CD4-positive, alpha-beta memory T cell (primary cell): ENCODE data around the gene CDADC1. TPM values are rescaled to one million over a fixed set of nuclear protein-coding genes. Genes with fewer than 3 reads are reported as not detected.

Experiments
- CTCF ChIA-PET: fragments of 350-600 bp; sonication (Branson Sonifier 250); formaldehyde crosslinking; loops from one replicate; lab custom pipeline; 2021; ENCODE audit warnings: inconsistent platforms; ENCODE audit not compliant: partially characterized antibody; lab: Charles Lee
- POLR2A ChIA-PET: fragments of 350-600 bp; sonication (Branson Sonifier 250); formaldehyde crosslinking; loops from one replicate; lab custom pipeline; 2021; ENCODE audit not compliant: partially characterized antibody; lab: Charles Lee
- DNase-seq, 5 donors: peaks; one replicate each; pipeline versions ENCODE4 v3.0.0 to v3.0.0-alpha.2; 2020 to 2022; ENCODE audit warnings: mixed read lengths in 1 of 5
- H3K27ac ChIP-seq: one replicate; pipeline ENCODE4 v1.7.0; 2013; ENCODE audit warnings: low read depth, low read length
- H3K27me3 ChIP-seq: 2 replicates; pipeline ENCODE4 v1.7.0; 2013; ENCODE audit warnings: mild to moderate bottlenecking, low read length, moderate library complexity; ENCODE audit not compliant: insufficient read depth
- H3K36me3 ChIP-seq: 2 replicates; pipeline ENCODE4 v1.7.0; 2013; ENCODE audit warnings: mild to moderate bottlenecking, low read length, moderate library complexity; ENCODE audit not compliant: insufficient read depth
- H3K4me1 ChIP-seq: 2 replicates; pipeline ENCODE4 v1.7.0; 2013; ENCODE audit warnings: mild to moderate bottlenecking, low read length, moderate library complexity; ENCODE audit not compliant: insufficient read depth
- H3K4me3 ChIP-seq, 2 donors: one replicate each; pipeline ENCODE4 v1.7.0; 2013; ENCODE audit warnings: low read length in 2 of 2, mild to moderate bottlenecking in 1 of 2
- H3K9me3 ChIP-seq, 2 donors: one replicate each; pipeline ENCODE4 v1.7.0; 2013; ENCODE audit warnings: low read length in 2 of 2, control low read depth in 1 of 2; ENCODE audit not compliant: control insufficient read depth in 1 of 2
- H3K27ac Mint-ChIP-seq, 7 donors: one replicate each; pipeline ENCODE4 v1.8.0; 2020 to 2021; ENCODE audit warnings: mixed read lengths in 7 of 7, mild to moderate bottlenecking in 6 of 7, inconsistent platforms in 3 of 7, moderate library complexity in 3 of 7
- H3K27me3 Mint-ChIP-seq, 2 donors: one replicate each; pipeline ENCODE4 v1.8.0; 2020 to 2021; ENCODE audit warnings: mixed read lengths in 2 of 2
- H3K36me3 Mint-ChIP-seq, 2 donors: one replicate each; pipeline ENCODE4 v1.8.0; 2020 to 2021; ENCODE audit warnings: mixed read lengths in 2 of 2, inconsistent platforms in 1 of 2, mild to moderate bottlenecking in 1 of 2
- H3K4me1 Mint-ChIP-seq, 4 donors: one replicate each; pipeline ENCODE4 v1.8.0; 2020 to 2021; ENCODE audit warnings: mixed read lengths in 4 of 4, mild to moderate bottlenecking in 1 of 4
- H3K4me3 Mint-ChIP-seq, 8 donors: one replicate each; pipeline ENCODE4 v1.8.0; 2020 to 2021; ENCODE audit warnings: mixed read lengths in 8 of 8, mild to moderate bottlenecking in 7 of 8, moderate library complexity in 6 of 8, inconsistent platforms in 3 of 8
- H3K9me3 Mint-ChIP-seq, 8 donors: one replicate each; pipeline ENCODE4 v1.8.0; 2020 to 2021; ENCODE audit warnings: mixed read lengths in 8 of 8, mild to moderate bottlenecking in 5 of 8, inconsistent platforms in 3 of 8, moderate library complexity in 1 of 8
- intact Hi-C: fragments of 100-400 bp; cut with micrococcal nuclease; formaldehyde crosslinking; loops from one replicate; pipeline ENCODE4 v1.15.1; 2023
- polyA plus RNA-seq, 2 donors: library from polyadenylated mRNA; unstranded; fragments of 300-500 nt; fragmentation: Illumina TruSeq; gene quantifications; one replicate each; pipeline ENCODE4 v1.2.3, GENCODE V29; 2021
- total RNA-seq, 2 experiments: library from RNA; stranded (reverse); gene quantifications; one replicate each; pipeline ENCODE4 v1.2.3, GENCODE V29; 2021

CDADC1 gene
- total and polyA plus RNA-seq, 4 experiments from 2014 or later: 6.2 to 15.9 (median 12.4) TPM

GRCh38 chr13:49248622-49249002 lies 887 bp downstream of the CDADC1 start:
- Histone ChIP-seq H3K27ac (peak overlapping the region; percentile 89), H3K4me3 (peak overlapping the region; percentile 86 to 89), H3K4me1 (peaks cover 54% of the 10 kb centered on the region), H3K9me3 (no peaks in the 10 kb centered on the region), H3K27me3 (no peaks in the 10 kb centered on the region), H3K36me3 (peaks cover 3% of the 10 kb centered on the region)
- H3K4me3 Mint-ChIP-seq: peak overlapping the region; percentile 94 to 99 (median 97)
- POLR2A ChIA-PET: interaction anchor here (1.2 to 2.5 kb wide), 7 partner anchors 10 to 337 kb away, joined by 3 to 33 read pairs (median 7); partner anchors contain the start of genes CAB39L, FNDC3A, RCBTB1 and SETDB2
- H3K27me3 Mint-ChIP-seq: peaks cover 0 to 1% of the 10 kb centered on the region in 2 donors
- peaks cover 0 to 23% of the 10 kb centered on the region in 2 donors for H3K36me3 Mint-ChIP-seq
- DNase-seq: peak in 2 of 5 donors; percentile 23 to 25
- H3K27ac Mint-ChIP-seq: peak overlapping the region; percentile 95 to 99 (median 97)
- CTCF ChIA-PET: interaction anchor here (0.9 to 3.0 kb wide), 10 partner anchors 8 to 273 kb away, joined by 3 to 17 read pairs (median 7); partner anchors contain the start of genes CAB39L, FNDC3A and SETDB2
- peaks cover 28 to 58% (median 43%) of the 10 kb centered on the region in 4 donors for H3K4me1 Mint-ChIP-seq
- intact Hi-C loops: loop anchor here (2.0 to 5.0 kb wide), 4 partner anchors 32 to 544 kb away; partner anchors contain the start of genes KPNA3, PHF11 and RCBTB1
- peaks cover 0 to 2% (median 0%) of the 10 kb centered on the region in 8 donors for H3K9me3 Mint-ChIP-seq

DNA sequence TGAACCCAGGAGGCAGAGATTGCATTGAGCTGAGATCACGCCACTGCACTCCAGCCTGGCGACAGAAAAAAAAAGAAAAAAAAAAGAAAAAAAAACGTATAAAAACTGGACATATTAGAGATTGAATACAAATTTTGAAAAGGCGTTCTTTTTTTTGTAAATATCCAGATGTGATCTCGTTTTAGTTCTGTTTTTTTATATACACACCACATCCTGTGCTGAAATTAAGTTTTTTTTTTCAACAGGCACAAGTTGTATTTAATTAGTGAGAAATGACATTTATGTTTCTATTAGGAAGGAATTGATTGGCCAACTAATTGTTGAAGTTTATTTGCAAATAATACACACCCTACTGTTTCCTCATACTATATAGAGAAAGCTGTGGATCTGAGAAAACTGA lies 3.6 kb downstream of the CDADC1 start:
- ChIA-PET CTCF (interaction anchor here (1.0 to 1.8 kb wide), 3 partner anchors 10 to 36 kb away, joined by 3 to 7 read pairs (median 5); no protein-coding TSS in a partner anchor), POLR2A (no interaction called here)
- Histone ChIP-seq H3K27me3 (no peaks in the 10 kb centered on the region), H3K36me3 (peaks cover 8% of the 10 kb centered on the region), H3K27ac (no peak overlapping the region), H3K4me1 (peaks cover 62% of the 10 kb centered on the region), H3K9me3 (no peaks in the 10 kb centered on the region), H3K4me3 (no peak overlapping the region)
- H3K36me3 Mint-ChIP-seq: peaks cover 11 to 38% of the 10 kb centered on the region in 2 donors
- no peak overlapping the region for H3K4me3 Mint-ChIP-seq
- peaks cover 38 to 79% (median 59%) of the 10 kb centered on the region in 4 donors for H3K4me1 Mint-ChIP-seq
- DNase-seq: no peak
- intact Hi-C loops: no loop called here
- peaks cover 0 to 2% (median 0%) of the 10 kb centered on the region in 8 donors for H3K9me3 Mint-ChIP-seq
- peak overlapping the region in 2 of 7 donors; percentile 37 to 56 for H3K27ac Mint-ChIP-seq
- no peaks in the 10 kb centered on the region for H3K27me3 Mint-ChIP-seq

DNA sequence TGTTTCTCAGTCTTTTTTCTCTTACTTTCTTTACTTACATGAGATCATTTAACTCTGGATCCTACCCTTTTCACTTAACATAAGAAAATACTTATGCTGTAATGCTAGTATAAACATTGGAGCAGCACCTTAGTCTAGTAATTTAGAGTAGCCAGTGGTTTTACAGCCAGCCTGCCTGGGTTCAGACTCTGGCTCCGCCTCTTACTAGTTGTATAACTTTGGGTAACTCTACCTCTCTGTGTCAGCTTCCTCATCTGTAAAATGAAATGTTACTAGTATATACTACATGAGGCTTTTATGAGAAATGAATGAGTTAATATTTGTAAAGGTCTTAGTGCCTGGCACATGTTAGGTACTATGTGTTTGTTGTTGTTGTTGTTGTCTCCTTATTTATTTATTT lies 5.6 kb downstream of the CDADC1 start:
- Histone ChIP-seq H3K27me3 (no peaks in the 10 kb centered on the region), H3K4me1 (peaks cover 62% of the 10 kb centered on the region), H3K27ac (no peak overlapping the region), H3K36me3 (peaks cover 8% of the 10 kb centered on the region), H3K9me3 (no peaks in the 10 kb centered on the region), H3K4me3 (no peak overlapping the region)
- peak overlapping the region in 3 of 8 donors; percentile 1 to 19 (median 12) for H3K4me3 Mint-ChIP-seq
- H3K9me3 Mint-ChIP-seq: peaks cover 0 to 2% (median 0%) of the 10 kb centered on the region in 8 donors
- peaks cover 16 to 44% of the 10 kb centered on the region in 2 donors for H3K36me3 Mint-ChIP-seq
- peak overlapping the region in 6 of 7 donors; percentile 6 to 90 (median 64) for H3K27ac Mint-ChIP-seq
- intact Hi-C loops: no loop called here
- peaks cover 36 to 80% (median 57%) of the 10 kb centered on the region in 4 donors for H3K4me1 Mint-ChIP-seq
- ChIA-PET POLR2A (interaction anchor here (1.9 kb wide), 1 partner anchor 277 kb away, joined by 4 read pairs; the partner anchor contains the start of gene FNDC3A), CTCF (no interaction called here)
- no peak for DNase-seq
- H3K27me3 Mint-ChIP-seq: no peaks in the 10 kb centered on the region

DNA sequence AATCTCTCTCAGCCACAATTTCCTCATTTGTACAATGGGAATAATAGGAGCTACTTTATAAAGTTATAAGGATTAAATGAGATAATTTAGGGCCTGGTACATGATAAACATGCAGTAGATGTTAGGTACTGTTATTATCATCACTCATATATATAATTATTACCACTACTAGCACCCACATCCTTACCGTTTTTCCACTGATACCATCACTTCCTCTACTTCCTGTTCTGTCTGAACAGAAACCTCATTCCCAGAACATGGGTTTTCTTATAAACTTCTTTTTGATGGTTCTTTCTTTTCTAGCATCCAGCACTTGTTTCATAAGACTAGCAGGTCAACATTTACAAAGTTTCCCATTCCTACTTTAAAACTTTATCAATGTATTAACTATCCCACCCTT lies 6.3 kb downstream of the CDADC1 start:
- Histone ChIP-seq H3K27me3 (no peaks in the 10 kb centered on the region), H3K27ac (no peak overlapping the region), H3K4me3 (no peak overlapping the region), H3K36me3 (peaks cover 8% of the 10 kb centered on the region), H3K9me3 (no peaks in the 10 kb centered on the region), H3K4me1 (peaks cover 62% of the 10 kb centered on the region)
- ChIA-PET CTCF (no interaction called here), POLR2A (interaction anchor here (1.9 kb wide), 1 partner anchor 278 kb away, joined by 4 read pairs; the partner anchor contains the start of gene FNDC3A)
- H3K36me3 Mint-ChIP-seq: peaks cover 16 to 39% of the 10 kb centered on the region in 2 donors
- no peak for DNase-seq
- H3K27me3 Mint-ChIP-seq: no peaks in the 10 kb centered on the region
- H3K9me3 Mint-ChIP-seq: no peaks in the 10 kb centered on the region
- peaks cover 32 to 77% (median 54%) of the 10 kb centered on the region in 4 donors for H3K4me1 Mint-ChIP-seq
- peak overlapping the region; percentile 36 to 90 (median 77) for H3K27ac Mint-ChIP-seq
- intact Hi-C loops: no loop called here
- peak overlapping the region in 4 of 8 donors; percentile 7 to 50 (median 26) for H3K4me3 Mint-ChIP-seq

- Mint-ChIP-seq H3K27me3 (no peaks in the 10 kb centered on the region), H3K9me3 (no peaks in the 10 kb centered on the region), H3K4me3 (peak overlapping the region in 5 of 8 donors; percentile 30 to 73 (median 35)), H3K27ac (peak overlapping the region; percentile 59 to 95 (median 86)), H3K4me1 (peaks cover 25 to 53% (median 39%) of the 10 kb centered on the region in 4 donors), H3K36me3 (peaks cover 38 to 56% of the 10 kb centered on the region in 2 donors)
- H3K4me3 ChIP-seq: no peak overlapping the region
- ChIA-PET CTCF (interaction anchor here (1.8 to 3.8 kb wide), 4 partner anchors 9 to 350 kb away, joined by 5 to 17 read pairs (median 12); partner anchors contain the start of gene CDADC1), POLR2A (interaction anchor here (1.4 to 3.7 kb wide), 2 partner anchors 9 to 17 kb away, joined by 3 to 33 read pairs; partner anchors contain the start of gene CDADC1)
- peaks cover 39% of the 10 kb centered on the region for H3K4me1 ChIP-seq
- no peak for DNase-seq
- H3K27ac ChIP-seq: no peak overlapping the region
- intact Hi-C loops: loop anchor here (1.0 kb wide), 1 partner anchor 10 kb away; the partner anchor contains the start of gene CDADC1
- no peaks in the 10 kb centered on the region for H3K27me3 ChIP-seq
- no peaks in the 10 kb centered on the region for H3K9me3 ChIP-seq
- H3K36me3 ChIP-seq: peaks cover 16% of the 10 kb centered on the region
These were observed 9.1 kb downstream of the CDADC1 start for GRCh38 chr13:49256841-49257240.

- H3K27me3 ChIP-seq: no peaks in the 10 kb centered on the region
- H3K36me3 Mint-ChIP-seq: peaks cover 44 to 62% of the 10 kb centered on the region in 2 donors
- peaks cover 19 to 44% (median 31%) of the 10 kb centered on the region in 4 donors for H3K4me1 Mint-ChIP-seq
- no peaks in the 10 kb centered on the region for H3K9me3 ChIP-seq
- no peaks in the 10 kb centered on the region for H3K27me3 Mint-ChIP-seq
- H3K9me3 Mint-ChIP-seq: no peaks in the 10 kb centered on the region
- peak overlapping the region; percentile 63 for H3K27ac ChIP-seq
- ChIA-PET CTCF (interaction anchor here (0.6 to 3.8 kb wide), 9 partner anchors 10 to 349 kb away, joined by 3 to 17 read pairs (median 5); partner anchors contain the start of gene CDADC1), POLR2A (interaction anchor here (0.8 to 3.7 kb wide), 6 partner anchors 10 to 186 kb away, joined by 3 to 33 read pairs (median 4); partner anchors contain the start of genes CAB39L and CDADC1)
- H3K4me3 ChIP-seq: peak overlapping the region; percentile 53 to 64
- H3K4me3 Mint-ChIP-seq: peak overlapping the region; percentile 83 to 91 (median 90)
- DNase-seq: peak in 3 of 5 donors; percentile 31 to 39 (median 37)
- intact Hi-C loops: no loop called here
- peaks cover 26% of the 10 kb centered on the region for H3K4me1 ChIP-seq
- H3K36me3 ChIP-seq: peaks cover 13% of the 10 kb centered on the region
- peak overlapping the region; percentile 84 to 95 (median 91) for H3K27ac Mint-ChIP-seq
These were observed 10.5 kb downstream of the CDADC1 start for GRCh38 chr13:49258089-49258796.
